DOHH2 (cell line): ENCODE measurements around the gene ETF1.

Experiments
- H3F3A ChIP-seq: fragments of 200-600 bp; sonication (generic), shearing (Covaris generic); 2 replicates; pipeline ENCODE4 v1.6.0; 2016; ENCODE audit warnings: antibody characterized with exemption, mild to moderate bottlenecking; ENCODE audit not compliant: control insufficient read depth, insufficient read depth
- H3K27ac ChIP-seq: fragments of 200-600 bp; sonication (generic); 2 replicates; pipeline ENCODE4 v1.5.1; 2014; ENCODE audit warnings: low read depth, mild to moderate bottlenecking, low read length, moderate library complexity
- H3K27me3 ChIP-seq: fragments of 200-600 bp; sonication (generic); 2 replicates; pipeline ENCODE4 v1.6.1; 2014; ENCODE audit warnings: mild to moderate bottlenecking, low read length, mixed read lengths; ENCODE audit not compliant: control insufficient read depth
- H3K36me3 ChIP-seq: fragments of 200-600 bp; sonication (generic); 2 replicates; pipeline ENCODE4 v1.6.1; 2014; ENCODE audit warnings: mild to moderate bottlenecking, low read length, moderate library complexity, mixed read lengths; ENCODE audit not compliant: control insufficient read depth
- H3K4me1 ChIP-seq: fragments of 200-600 bp; sonication (generic); 2 replicates; pipeline ENCODE4 v1.6.1; 2014; ENCODE audit warnings: mild to moderate bottlenecking, low read length, mixed read lengths; ENCODE audit not compliant: control insufficient read depth
- H3K4me2 ChIP-seq: fragments of 200-600 bp; sonication (generic); 2 replicates; pipeline ENCODE4 v1.6.0; 2014; ENCODE audit warnings: mild to moderate bottlenecking, low read length, moderate library complexity
- H3K4me3 ChIP-seq: fragments of 200-600 bp; sonication (generic); 2 replicates; pipeline ENCODE4 v1.5.1; 2014; ENCODE audit warnings: mild to moderate bottlenecking, low read length, mixed read lengths
- H3K79me2 ChIP-seq: fragments of 200-600 bp; sonication (generic); 2 replicates; pipeline ENCODE4 v1.6.1; 2014; ENCODE audit warnings: mild to moderate bottlenecking, low read length, mixed read lengths; ENCODE audit not compliant: control insufficient read depth
- H3K9me2 ChIP-seq: fragments of 200-600 bp; sonication (generic); replicated peaks from 2 replicates; pipeline ENCODE4 v1.6.1; 2014; ENCODE audit warnings: mild to moderate bottlenecking, low read length, mixed read lengths; ENCODE audit not compliant: control insufficient read depth
- H3K9me3 ChIP-seq: fragments of 200-600 bp; sonication (generic); 2 replicates; pipeline ENCODE4 v1.6.1; 2014; ENCODE audit warnings: antibody characterized with exemption, low read length, mixed read lengths; ENCODE audit not compliant: control insufficient read depth, insufficient read depth
- H4K20me1 ChIP-seq: fragments of 200-600 bp; sonication (generic); 2 replicates; pipeline ENCODE4 v1.6.0; 2014; ENCODE audit warnings: low read depth, mild to moderate bottlenecking, antibody characterized with exemption, low read length, moderate library complexity; ENCODE audit not compliant: control insufficient read depth, insufficient read depth
- EZH2phosphoT487 ChIP-seq: fragments of 200-600 bp; sonication (generic); IDR thresholded peaks from 2 replicates; pipeline ENCODE4 v1.6.1; 2017; ENCODE audit warnings: borderline replicate concordance, mild to moderate bottlenecking, antibody characterized with exemption, low read length, moderate library complexity, mixed read lengths
- TF ChIP-seq, protein P1 (sequence below): fragments of 200-600 bp; sonication (generic); IDR thresholded peaks from one replicate; pipeline ENCODE4 v1.5.1; 2014; ENCODE audit warnings: antibody characterized with exemption, mild to moderate bottlenecking, low read depth, low read length; ENCODE audit not compliant: poor library complexity, severe bottlenecking

The ETF1 gene

GRCh38 chr5:138467711-138468132 lies 75.3 kb downstream of the ETF1 start:
- no peaks in the 10 kb centered on the region for H3K36me3 ChIP-seq
- H3K4me1 ChIP-seq: peaks cover 14% of the 10 kb centered on the region
- no peak overlapping the region for H3K4me3 ChIP-seq
- H3K79me2 ChIP-seq: no peaks in the 10 kb centered on the region
- H3K9me3 ChIP-seq: no peaks in the 10 kb centered on the region
- TF ChIP-seq, protein P1, sequence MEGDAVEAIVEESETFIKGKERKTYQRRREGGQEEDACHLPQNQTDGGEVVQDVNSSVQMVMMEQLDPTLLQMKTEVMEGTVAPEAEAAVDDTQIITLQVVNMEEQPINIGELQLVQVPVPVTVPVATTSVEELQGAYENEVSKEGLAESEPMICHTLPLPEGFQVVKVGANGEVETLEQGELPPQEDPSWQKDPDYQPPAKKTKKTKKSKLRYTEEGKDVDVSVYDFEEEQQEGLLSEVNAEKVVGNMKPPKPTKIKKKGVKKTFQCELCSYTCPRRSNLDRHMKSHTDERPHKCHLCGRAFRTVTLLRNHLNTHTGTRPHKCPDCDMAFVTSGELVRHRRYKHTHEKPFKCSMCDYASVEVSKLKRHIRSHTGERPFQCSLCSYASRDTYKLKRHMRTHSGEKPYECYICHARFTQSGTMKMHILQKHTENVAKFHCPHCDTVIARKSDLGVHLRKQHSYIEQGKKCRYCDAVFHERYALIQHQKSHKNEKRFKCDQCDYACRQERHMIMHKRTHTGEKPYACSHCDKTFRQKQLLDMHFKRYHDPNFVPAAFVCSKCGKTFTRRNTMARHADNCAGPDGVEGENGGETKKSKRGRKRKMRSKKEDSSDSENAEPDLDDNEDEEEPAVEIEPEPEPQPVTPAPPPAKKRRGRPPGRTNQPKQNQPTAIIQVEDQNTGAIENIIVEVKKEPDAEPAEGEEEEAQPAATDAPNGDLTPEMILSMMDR: no peak
- TF ChIP-seq EZH2phosphoT487: no peak
- H3K27me3 ChIP-seq: peaks cover 24% of the 10 kb centered on the region
- no peaks in the 10 kb centered on the region for H3F3A ChIP-seq
- H4K20me1 ChIP-seq: no peaks in the 10 kb centered on the region
- H3K27ac ChIP-seq: no peak overlapping the region
- no peak overlapping the region for H3K4me2 ChIP-seq
- H3K9me2 ChIP-seq: no peaks in the 10 kb centered on the region

GRCh38 chr5:138466900-138467710 lies 75.9 kb downstream of the ETF1 start:
- Histone ChIP-seq H4K20me1 (no peaks in the 10 kb centered on the region), H3K9me3 (no peaks in the 10 kb centered on the region), H3K4me3 (no peak overlapping the region), H3F3A (no peaks in the 10 kb centered on the region), H3K4me1 (peaks cover 14% of the 10 kb centered on the region), H3K27me3 (peaks cover 24% of the 10 kb centered on the region), H3K79me2 (no peaks in the 10 kb centered on the region), H3K27ac (no peak overlapping the region), H3K36me3 (no peaks in the 10 kb centered on the region), H3K9me2 (no peaks in the 10 kb centered on the region), H3K4me2 (no peak overlapping the region)
- no peak for TF ChIP-seq EZH2phosphoT487
- TF ChIP-seq, protein P1: no peak

DNA sequence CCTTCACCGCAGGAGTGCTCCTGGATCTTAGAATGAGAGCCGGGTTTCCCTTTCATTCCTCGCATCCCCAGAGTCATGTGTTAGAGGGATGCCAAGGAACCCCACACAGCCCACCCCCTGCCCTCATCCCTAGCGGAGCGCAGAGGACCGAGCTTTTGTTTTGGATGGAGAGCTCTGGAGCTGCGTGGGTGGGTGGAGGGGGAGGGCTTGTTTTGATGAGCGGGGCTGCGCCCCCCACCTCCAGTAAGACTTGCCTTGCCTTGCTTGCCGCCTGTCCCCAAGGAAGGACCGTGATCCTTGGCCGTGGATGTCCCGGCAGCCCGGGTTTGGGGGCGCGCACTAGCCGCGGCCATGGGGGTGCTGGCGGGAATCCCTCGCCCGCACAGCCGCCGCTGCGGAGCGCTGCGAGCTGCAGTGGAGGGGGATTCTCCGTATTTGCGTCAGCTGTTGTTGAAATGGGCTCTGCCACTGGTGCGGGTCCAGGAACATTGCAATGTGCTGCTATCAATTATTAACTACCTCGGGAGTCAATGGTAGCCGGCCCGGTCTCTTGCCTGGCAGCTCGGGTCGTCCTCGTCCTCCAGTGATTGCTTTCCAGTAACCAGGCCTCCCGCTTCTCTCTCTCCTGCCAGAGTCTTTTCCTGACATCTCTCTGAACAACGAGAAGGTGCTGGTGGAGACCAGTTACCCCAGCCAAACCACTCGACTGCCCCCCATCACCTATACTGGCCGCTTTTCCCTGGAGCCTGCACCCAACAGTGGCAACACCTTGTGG lies 76.7 kb downstream of the ETF1 start:
- no peaks in the 10 kb centered on the region for H3F3A ChIP-seq
- peak overlapping the region; percentile 96 for H3K4me3 ChIP-seq
- H3K9me3 ChIP-seq: no peaks in the 10 kb centered on the region
- H3K9me2 ChIP-seq: no peaks in the 10 kb centered on the region
- H3K27ac ChIP-seq: no peak overlapping the region
- no peaks in the 10 kb centered on the region for H3K36me3 ChIP-seq
- H3K27me3 ChIP-seq: peaks cover 24% of the 10 kb centered on the region
- no peaks in the 10 kb centered on the region for H4K20me1 ChIP-seq
- H3K79me2 ChIP-seq: no peaks in the 10 kb centered on the region
- no peak for TF ChIP-seq EZH2phosphoT487
- TF ChIP-seq, protein P1: no peak
- H3K4me1 ChIP-seq: peaks cover 14% of the 10 kb centered on the region
- peak overlapping the region; percentile 98 for H3K4me2 ChIP-seq
